NCI-H187 (cell line): Measurements from ENCODE around the gene WNT3.

ENCODE experiments used
- DNase-seq, 2 experiments: peaks; one replicate each; lab custom pipeline; 2025; lab: John Stamatoyannopoulos, UW

WNT3 gene

DNA sequence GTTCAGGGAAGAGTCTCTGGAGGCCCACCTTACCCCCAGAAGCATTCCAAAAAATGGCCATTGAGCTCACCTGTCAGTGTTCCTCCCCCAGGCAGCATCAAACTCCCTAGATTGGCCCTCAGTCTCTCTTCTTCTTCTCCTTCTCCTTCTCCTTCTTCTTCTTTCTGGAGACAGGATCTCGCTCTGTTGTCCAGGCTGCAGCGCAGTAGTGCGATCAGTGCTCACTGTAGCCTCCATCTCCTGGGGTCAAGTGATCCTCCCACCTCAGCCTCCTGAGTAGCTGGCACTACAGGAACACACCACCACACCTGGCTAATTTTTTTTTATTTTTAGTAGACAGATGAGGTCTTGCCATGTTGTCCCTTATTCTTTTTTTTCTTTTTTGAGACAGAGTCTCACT is 16.4 kb upstream of the WNT3 start:
- DNase-seq = no peak

DNA sequence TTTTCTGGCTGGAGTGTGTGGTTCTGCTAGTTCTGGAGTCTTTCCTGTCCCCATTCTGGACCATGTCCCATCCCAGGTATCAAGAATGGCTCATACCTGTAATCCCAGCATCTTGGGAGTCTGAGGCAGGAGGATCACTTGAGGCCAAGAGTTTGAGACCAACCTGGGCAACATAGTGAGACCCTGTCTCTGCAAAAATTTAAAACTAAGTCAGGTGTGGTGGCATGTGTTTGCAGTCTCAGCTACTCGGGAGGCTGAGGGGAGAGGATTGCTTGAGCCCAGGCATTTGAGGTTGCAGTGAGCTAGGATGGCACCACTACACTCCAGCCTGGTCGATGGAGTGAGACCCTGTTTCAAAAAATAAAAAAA is 15.3 kb upstream of the WNT3 start:
- no peak for DNase-seq

GRCh38 chr17:46832945-46833839 is 14.7 kb upstream of the WNT3 start:
- DNase-seq = no peak

DNA sequence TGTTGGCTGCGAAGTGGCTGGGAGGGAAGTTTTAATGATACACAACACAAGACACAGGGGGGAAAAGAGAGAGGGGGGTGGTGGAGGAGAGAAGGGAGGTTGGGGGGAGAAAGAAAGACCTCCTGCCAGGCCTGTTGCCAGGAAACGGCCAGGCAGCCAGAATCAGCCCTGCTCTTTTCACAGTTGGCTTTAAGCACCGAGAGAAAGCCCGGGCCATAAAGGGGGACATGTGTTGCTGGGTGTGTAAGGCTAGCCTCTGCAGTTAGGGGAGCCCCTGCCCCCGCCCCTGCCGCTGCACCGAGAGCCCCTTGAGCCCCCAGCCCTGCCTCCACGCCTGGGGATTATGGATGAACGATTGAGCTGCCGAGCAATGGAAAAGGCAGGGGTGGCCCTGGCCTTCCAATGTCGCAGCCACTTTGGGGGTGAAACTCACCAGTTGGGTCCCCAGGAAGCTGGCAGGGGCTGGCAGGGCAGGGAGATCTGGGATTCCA is 13.9 kb upstream of the WNT3 start:
- DNase-seq = no peak

DNA sequence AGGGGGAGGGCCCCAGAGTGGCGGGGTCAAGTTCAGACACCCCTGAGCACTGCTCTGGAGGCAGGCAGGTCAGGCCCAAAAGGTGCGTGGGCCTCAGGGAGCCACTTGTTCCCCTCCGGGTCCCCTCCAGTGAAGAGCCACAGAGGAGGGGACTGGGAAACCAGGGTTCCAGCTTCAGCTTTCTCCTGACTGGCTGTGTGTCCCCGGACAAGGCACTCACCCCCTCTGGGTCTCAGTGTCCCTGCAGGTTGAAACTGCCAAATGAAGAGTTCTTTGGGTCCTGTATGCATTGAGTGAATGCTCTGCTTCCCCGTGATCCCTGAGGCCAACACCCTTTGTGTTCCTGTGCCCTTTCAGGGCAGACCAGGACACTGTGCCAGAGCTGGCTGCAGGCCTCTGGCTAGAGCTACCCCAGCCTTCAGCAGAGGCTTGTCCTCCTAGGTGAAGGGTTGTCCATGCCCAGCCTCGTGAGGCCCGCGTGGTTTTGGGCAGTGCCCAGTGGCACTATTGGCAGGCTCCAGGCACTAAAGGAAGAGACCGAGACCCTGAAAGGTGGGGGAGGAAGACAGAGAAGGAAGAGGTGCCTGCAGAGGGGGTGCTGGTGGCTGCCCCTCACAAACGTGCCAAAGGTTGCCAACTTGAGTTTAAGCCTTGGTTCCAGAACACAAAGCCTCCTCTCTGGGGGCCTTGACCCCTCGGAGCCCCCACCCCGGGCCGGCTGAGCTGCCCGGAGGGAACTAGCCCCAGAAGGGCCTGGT is 13.3 kb upstream of the WNT3 start:
- DNase-seq = no peak

DNA sequence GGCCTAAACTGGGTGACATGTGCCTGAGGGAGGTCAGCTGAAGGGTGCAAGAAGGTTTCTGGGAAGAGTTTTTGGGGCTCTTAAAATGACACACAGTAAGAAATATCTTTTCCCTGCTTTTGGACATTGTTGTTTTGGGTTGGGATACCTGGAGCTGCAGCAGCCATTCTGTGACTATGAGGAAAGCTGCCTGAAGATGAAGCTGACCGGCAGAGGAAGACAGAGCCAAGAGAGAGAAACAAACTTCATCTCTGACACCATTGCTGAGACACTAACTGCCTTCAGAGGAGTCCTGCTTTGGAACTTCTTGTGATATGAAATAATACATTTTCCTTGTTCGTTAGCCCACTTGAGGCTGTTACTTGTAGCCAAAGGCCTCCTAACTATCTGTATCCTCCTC is 8.8 kb upstream of the WNT3 start:
- DNase-seq = no peak

DNA sequence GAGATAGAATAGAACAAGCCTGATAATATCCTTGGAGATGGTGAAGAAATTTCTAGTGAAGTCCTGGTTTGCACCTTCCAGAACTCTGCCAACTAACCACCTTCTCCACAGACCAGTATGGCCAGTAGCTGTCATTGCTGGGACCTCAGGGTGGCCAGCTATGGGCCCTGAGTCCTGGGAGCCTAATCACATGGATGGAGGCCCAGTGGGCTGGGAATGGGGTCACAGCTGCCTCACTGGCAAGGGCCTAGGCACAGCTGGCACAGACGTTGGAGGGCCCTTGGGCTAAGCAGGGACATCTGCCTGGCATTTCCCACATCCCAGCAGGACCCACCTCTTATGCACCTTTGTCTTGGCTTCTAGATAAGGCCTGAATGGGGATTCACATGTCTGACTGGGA is 7.6 kb upstream of the WNT3 start:
- no peak for DNase-seq

DNA sequence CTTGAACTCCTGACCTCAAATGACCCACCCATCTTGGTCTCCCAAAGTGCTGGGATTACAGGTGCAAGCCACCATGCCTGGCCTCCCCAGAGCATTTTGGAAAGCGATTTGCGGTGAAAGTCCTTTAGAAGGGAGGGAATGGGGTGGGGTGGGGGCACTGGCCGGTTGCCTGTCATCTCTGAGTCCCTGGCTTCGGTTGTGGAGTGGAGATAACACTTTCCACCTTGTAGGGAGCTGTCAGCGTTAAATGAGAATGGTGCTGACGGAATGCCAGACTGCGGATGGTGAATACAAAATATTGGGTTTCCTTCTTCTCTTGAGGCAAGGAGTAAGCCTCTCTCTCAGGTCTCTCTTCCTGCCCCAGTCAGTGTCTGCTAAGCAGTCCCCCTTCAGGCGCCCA is 5.2 kb upstream of the WNT3 start:
- no peak for DNase-seq

DNA sequence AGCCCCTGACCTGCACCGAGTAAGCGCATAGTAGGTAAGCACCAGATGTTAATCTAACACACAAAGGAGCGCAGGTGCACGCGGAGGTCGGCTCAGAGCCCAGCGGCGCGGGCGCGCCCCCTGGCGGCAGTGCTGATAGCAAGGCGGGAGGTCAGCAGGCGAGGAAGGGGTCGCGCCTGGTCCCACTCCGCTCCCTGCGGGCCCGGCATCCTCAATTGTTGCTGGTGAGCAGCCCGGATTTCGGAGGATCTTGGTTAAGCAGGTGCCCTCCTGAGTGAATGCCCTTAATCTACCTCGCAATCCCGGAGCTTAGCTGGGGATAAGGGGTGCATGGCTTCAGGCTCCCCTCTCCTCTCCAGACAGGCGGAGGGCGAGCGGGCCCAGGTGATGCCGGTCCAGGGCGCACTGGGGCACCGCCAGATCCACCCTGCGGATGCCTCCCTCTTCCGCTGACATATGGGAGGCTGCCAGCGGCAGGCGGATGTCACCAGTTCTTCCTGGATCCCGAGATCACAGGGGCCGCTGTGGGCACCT is 4.0 kb upstream of the WNT3 start:
- DNase-seq = no peak

GRCh38 chr17:46821482-46822387 is 3.2 kb upstream of the WNT3 start:
- no peak for DNase-seq

- no peak for DNase-seq
These were observed 2.3 kb upstream of the WNT3 start for GRCh38 chr17:46820592-46821450.

- no peak for DNase-seq
These were observed 1.4 kb upstream of the WNT3 start for GRCh38 chr17:46819906-46820351.

- no peak for DNase-seq
These were observed 702 bp upstream of the WNT3 start for GRCh38 chr17:46818929-46819859.

DNA sequence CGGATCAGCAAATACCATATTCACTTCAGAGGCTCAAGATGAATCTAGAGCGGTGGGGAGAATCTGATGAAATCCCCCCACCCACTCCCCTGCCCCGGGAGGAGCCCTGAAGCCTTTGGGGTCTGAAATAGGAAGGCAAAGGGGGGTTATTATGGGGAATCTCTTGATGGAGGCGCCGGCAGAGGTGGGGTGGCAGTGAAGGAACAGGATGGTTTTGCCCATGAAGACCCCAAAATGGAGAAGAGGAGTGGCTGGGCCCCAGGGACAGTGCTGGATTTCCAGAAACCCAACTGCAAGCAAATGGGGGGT is 637 bp downstream of the WNT3 start:
- DNase-seq = no peak

- no peak for DNase-seq
These were observed 1.2 kb downstream of the WNT3 start for GRCh38 chr17:46817151-46817900.

- DNase-seq = no peak
These were observed 2.8 kb downstream of the WNT3 start for GRCh38 chr17:46815474-46816353.

- no peak for DNase-seq
These were observed 4.0 kb downstream of the WNT3 start for GRCh38 chr17:46814446-46814845.

GRCh38 chr17:46813920-46814319 is 4.6 kb downstream of the WNT3 start:
- DNase-seq = no peak
